ENCODE data around the gene IFT81.

DNA sequence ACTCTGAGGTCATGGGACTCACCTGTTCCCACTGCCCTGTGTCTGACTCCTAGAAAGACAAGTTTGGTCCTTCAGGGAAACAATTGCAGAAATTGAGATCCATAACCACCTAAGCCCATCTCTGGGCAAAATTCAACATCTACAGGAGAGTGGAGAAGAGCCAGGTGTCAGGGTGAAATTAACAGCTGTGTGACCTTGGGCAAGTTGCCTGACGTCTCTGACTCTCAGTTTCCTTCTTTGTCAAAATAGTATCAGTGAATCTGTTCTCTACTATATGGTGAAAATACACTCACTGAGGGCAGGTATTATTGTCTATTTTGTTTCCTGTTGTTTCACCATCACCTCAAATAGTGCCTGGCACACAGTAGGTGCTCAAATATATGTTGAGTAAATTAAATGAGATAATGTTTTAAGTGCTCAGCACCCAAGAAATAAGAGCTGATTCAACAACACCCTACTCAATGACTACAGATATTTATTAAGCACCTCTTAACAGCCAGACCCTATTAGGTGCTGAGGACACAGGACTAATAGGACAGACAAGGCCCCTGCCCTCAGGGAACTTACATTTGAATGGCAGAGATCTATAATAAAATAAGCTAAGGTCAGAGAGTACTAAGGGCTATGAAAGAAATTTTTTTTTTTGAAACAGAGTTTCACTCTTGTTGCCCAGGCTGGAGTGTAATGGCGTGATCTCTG, 14.2 kb upstream of the IFT81 start:
- TF ChIP-seq POLR2A (IDR thresholded peaks at IDR 0.05; ENCODE audit: low read depth, low read length): no peak
- no peak for TF ChIP-seq POLR2AphosphoS5 (IDR thresholded peaks at IDR 0.05; ENCODE audit: low read depth, low read length)

All from GM12892 (cell line).